ENCODE results near the gene ABCC3. TPM values are rescaled to one million over a fixed set of nuclear protein-coding genes. Genes with fewer than 3 reads are reported as not detected.

Gene ABCC3
- total RNA-seq, 1 donor from 2014 or later, result 1.2 TPM

GRCh38 chr17:50663812-50664374, 29.2 kb downstream of the ABCC3 start:
- no peaks in the 10 kb centered on the region for H3K27me3 Mint-ChIP-seq (ENCODE audit: low read depth)
- H3K4me1 Mint-ChIP-seq, result peaks cover 19% of the 10 kb centered on the region
- H3K9me3 Mint-ChIP-seq, result no peaks in the 10 kb centered on the region
- no peak for TF ChIP-seq CTCF (IDR thresholded peaks at IDR 0.05; ENCODE audit: unreplicated experiment)
- no peaks in the 10 kb centered on the region for H3K36me3 Mint-ChIP-seq
- H3K27ac Mint-ChIP-seq, result no peak overlapping the region
- H3K4me3 Mint-ChIP-seq, result no peak overlapping the region
- no peak for DNase-seq (ENCODE audit: low spot score in 2 of 2, unreplicated experiment in 2 of 2)

DNA sequence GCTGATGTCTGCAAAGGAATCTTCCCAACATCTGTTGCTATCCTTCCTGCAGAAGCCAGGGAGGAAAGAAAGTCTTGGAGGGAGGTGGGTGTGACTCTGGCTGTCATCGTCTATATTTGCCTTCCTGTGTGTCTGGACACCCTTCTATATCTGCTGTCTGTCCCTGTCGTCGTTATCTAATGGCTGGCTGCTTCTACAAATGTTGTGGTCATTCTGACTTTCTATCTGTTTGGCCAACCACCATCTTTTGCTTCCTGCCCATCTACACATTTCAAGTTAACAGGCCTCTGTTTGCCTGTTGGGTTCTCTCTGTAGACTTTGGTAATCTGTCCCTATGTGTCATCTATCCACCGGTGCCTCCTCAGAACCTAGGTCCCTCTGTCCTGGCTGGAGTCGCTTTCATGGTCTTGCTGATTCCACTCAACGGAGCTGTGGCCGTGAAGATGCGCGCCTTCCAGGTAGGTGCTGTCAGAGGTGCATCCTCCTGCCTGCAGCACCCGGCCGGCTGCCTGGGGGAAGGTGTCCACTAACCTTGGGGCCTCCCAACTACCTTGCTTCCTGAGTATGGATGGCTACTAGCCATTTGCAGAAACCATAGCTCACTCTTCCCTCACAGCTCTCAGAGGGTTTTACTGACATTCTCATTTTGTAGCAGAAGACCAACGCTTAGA, 30.2 kb downstream of the ABCC3 start:
- Mint-ChIP-seq H3K27ac (no peak overlapping the region), H3K9me3 (no peaks in the 10 kb centered on the region), H3K36me3 (no peaks in the 10 kb centered on the region), H3K4me3 (no peak overlapping the region), H3K4me1 (peaks cover 19% of the 10 kb centered on the region), H3K27me3 (ENCODE audit: low read depth) (no peaks in the 10 kb centered on the region)
- no peak for TF ChIP-seq CTCF (IDR thresholded peaks at IDR 0.05; ENCODE audit: unreplicated experiment)
- no peak for DNase-seq (ENCODE audit: low spot score in 2 of 2, unreplicated experiment in 2 of 2)

- H3K27ac Mint-ChIP-seq, result no peak overlapping the region
- H3K4me1 Mint-ChIP-seq, result peaks cover 14% of the 10 kb centered on the region
- no peak for TF ChIP-seq CTCF (IDR thresholded peaks at IDR 0.05; ENCODE audit: unreplicated experiment)
- H3K36me3 Mint-ChIP-seq, result no peaks in the 10 kb centered on the region
- H3K4me3 Mint-ChIP-seq, result no peak overlapping the region
- no peaks in the 10 kb centered on the region for H3K9me3 Mint-ChIP-seq
- H3K27me3 Mint-ChIP-seq (ENCODE audit: low read depth), result no peaks in the 10 kb centered on the region
- DNase-seq (ENCODE audit: low spot score in 2 of 2, unreplicated experiment in 2 of 2), result no peak
Measured at GRCh38 chr17:50665838-50666237, 31.2 kb downstream of the ABCC3 start.

GRCh38 chr17:50666316-50666715, 31.6 kb downstream of the ABCC3 start:
- no peak for DNase-seq (ENCODE audit: low spot score in 2 of 2, unreplicated experiment in 2 of 2)
- no peaks in the 10 kb centered on the region for H3K36me3 Mint-ChIP-seq
- no peak for TF ChIP-seq CTCF (IDR thresholded peaks at IDR 0.05; ENCODE audit: unreplicated experiment)
- H3K9me3 Mint-ChIP-seq, result no peaks in the 10 kb centered on the region
- H3K27me3 Mint-ChIP-seq (ENCODE audit: low read depth), result no peaks in the 10 kb centered on the region
- peaks cover 13% of the 10 kb centered on the region for H3K4me1 Mint-ChIP-seq
- H3K4me3 Mint-ChIP-seq, result no peak overlapping the region
- no peak overlapping the region for H3K27ac Mint-ChIP-seq

DNA sequence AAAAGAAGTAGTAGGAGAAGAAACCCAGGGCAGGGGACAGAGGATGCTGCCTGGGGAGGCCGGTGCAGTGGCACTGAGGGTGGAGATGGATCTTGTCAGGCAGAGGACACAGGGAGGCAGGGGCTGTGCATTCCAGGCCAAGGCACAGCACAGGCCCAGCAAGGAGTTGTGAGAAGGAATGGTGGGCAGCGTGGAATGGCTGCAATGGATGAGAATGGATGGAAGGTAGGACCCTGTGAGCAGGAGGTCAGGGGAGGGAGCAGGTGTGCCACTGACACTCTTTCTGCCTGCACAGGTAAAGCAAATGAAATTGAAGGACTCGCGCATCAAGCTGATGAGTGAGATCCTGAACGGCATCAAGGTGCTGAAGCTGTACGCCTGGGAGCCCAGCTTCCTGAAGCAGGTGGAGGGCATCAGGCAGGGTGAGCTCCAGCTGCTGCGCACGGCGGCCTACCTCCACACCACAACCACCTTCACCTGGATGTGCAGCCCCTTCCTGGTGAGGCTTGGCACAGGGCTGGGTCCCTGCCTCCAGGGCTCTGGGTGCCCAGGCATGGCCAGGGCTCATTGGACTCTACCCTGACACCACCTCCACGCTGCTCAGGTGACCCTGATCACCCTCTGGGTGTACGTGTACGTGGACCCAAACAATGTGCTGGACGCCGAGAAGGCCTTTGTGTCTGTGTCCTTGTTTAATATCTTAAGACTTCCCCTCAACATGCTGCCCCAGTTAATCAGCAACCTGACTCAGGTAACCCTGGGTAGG, 32.8 kb downstream of the ABCC3 start:
- Mint-ChIP-seq H3K9me3 (no peaks in the 10 kb centered on the region), H3K4me1 (peaks cover 10% of the 10 kb centered on the region), H3K36me3 (no peaks in the 10 kb centered on the region), H3K27me3 (ENCODE audit: low read depth) (no peaks in the 10 kb centered on the region), H3K4me3 (no peak overlapping the region), H3K27ac (no peak overlapping the region)
- no peak for DNase-seq (ENCODE audit: low spot score in 2 of 2, unreplicated experiment in 2 of 2)
- TF ChIP-seq CTCF (IDR thresholded peaks at IDR 0.05; ENCODE audit: unreplicated experiment), result no peak

Data from mesothelial cell of epicardium (in vitro differentiated cells).